Heart right ventricle (tissue), 16 donors: ENCODE results near the gene LRRN3. TPM values are rescaled to one million over a fixed set of nuclear protein-coding genes. Genes with fewer than 3 reads are reported as not detected.

ENCODE experiments used
- ATAC-seq, 8 donors: fragments of 200-7000 bp; cut with Tn5 transposase; one replicate each; pipeline ENCODE4 v1.9.1; 2020; ENCODE audit warnings: mild to moderate bottlenecking in 8 of 8, moderate library complexity in 8 of 8, moderate number of reproducible peaks in 1 of 8
- DNase-seq, 2 donors: peaks; one replicate each; pipeline ENCODE4 v3.0.0-alpha.2; 2020
- H3K27ac ChIP-seq, 10 donors: fragments of 200-600 bp; sonication (generic) in 2 of 10; one replicate each; pipeline versions ENCODE4 v1.5.0 to v1.8.0; 2020 to 2022; ENCODE audit warnings: mild to moderate bottlenecking in 3 of 10
- H3K27me3 ChIP-seq, 7 donors: fragments of 200-600 bp; one replicate each; pipeline ENCODE4 v1.8.0; 2021 to 2022; ENCODE audit warnings: mild to moderate bottlenecking in 2 of 7
- H3K36me3 ChIP-seq, 9 donors: fragments of 200-600 bp; sonication (generic) in 1 of 9; one replicate each; pipeline versions ENCODE4 v1.5.0 to v1.8.0; 2020 to 2022; ENCODE audit warnings: mild to moderate bottlenecking in 2 of 9
- H3K4me1 ChIP-seq, 9 donors: fragments of 200-600 bp; sonication (generic) in 1 of 9; one replicate each; pipeline versions ENCODE4 v1.5.0 to v1.8.0; 2020 to 2022; ENCODE audit warnings: mild to moderate bottlenecking in 4 of 9
- H3K4me3 ChIP-seq, 10 donors: fragments of 200-600 bp; sonication (generic) in 2 of 10; one replicate each; pipeline versions ENCODE4 v1.5.0 to v1.8.0; 2020 to 2022; ENCODE audit warnings: mild to moderate bottlenecking in 7 of 10, moderate library complexity in 2 of 10
- H3K9me3 ChIP-seq, 11 donors: fragments of 200-600 bp in 10 of 11; sonication (generic) in 2 of 11; one replicate each; pipeline versions ENCODE4 v1.5.0 to v1.8.0; 2013 to 2022; ENCODE audit warnings: mild to moderate bottlenecking in 2 of 11, control low read depth in 1 of 11, moderate library complexity in 1 of 11
- WGBS, 2 donors: extraction: QIAGEN DNeasy Blood & Tissue Kit; methylation state at CpG; one replicate each; pipeline ENCODE4 v1.1.7; 2013; ENCODE audit warnings: inconsistent platforms in 1 of 2; 5-methylcytosine and 5-hydroxymethylcytosine counted together
- intact Hi-C, 10 donors: fragments of 100-400 bp; cut with DNase I; formaldehyde crosslinking; loops; one replicate each; pipeline versions ENCODE4 v1.11.1 to v1.14.2; 2022
- polyA plus RNA-seq, 2 donors: library from polyadenylated mRNA; stranded (reverse); fragments of 200-250 nt; gene quantifications; one replicate each; pipeline ENCODE4 v1.2.3, GENCODE V29; 2013
- total RNA-seq, 10 donors: library from RNA; stranded (reverse); fragmentation: NEBNext Ultra II Directional in 3 of 10; extraction: Animal tissue kit (Norgen Biotek cat#: 25700) in 3 of 10; gene quantifications; one replicate each; pipeline versions ENCODE4 v1.2.1 to v1.2.4, GENCODE V29; 2021 to 2023
- TF ChIP-seq, protein P1 (sequence below), 9 donors: fragments of 200-600 bp; sonication (generic) in 2 of 9; IDR thresholded peaks; one replicate each; pipeline versions ENCODE4 v1.5.0 to v1.8.0; 2021 to 2022; ENCODE audit warnings: antibody characterized with exemption in 9 of 9, mild to moderate bottlenecking in 5 of 9, moderate library complexity in 1 of 9
- donor health status: Arrhythmogenic right ventricular cardiomyopathy.
- donor health status: ischemic (EF 13 %, LVEDD 7.1; RV severe dilation, severe dysfunction).
- donor health status: healthy with polysubstance abuse.
- donor health status: DM: no; HTN: yes; CAD: no.
- donor health status: DM: no; HTN: no; CAD: no.
- donor health status: ischemic (EF 25% LVEDD 6.9; RV normal size, moderate dysfunction).
- donor health status: ischemic (EF 25% LVEDD 5.7; RV mildly dilated, moderate dysfunction).
- donor health status: healthy.
- donor health status: DM: yes; HTN: yes; CAD: no.
- donor health status: Ischemic cardiomyopathy.
- donor health status: ischemic (EF 35%, LVEDD 5.7; RV mildly dilated, moderate dysfunction).
- donor health status: nonischemic (EF 11% LVEDD 7.7; RV severe dilation, severe dysfunction).
- donor health status: DM: yes; HTN: yes; CAD: no.
- donor health status: PGD.
- donor health status: ischemic (EF 29% LVEDD 5.4; RV normal size, mild dysfunction).
- donor health status: nonischemic (EF 23%, LVEDD 6.1; RV moderate dilation, normal function).

LRRN3 gene
- total and polyA plus RNA-seq, 12 donors = 0.30 to 16.4 (median 1.8) TPM

DNA sequence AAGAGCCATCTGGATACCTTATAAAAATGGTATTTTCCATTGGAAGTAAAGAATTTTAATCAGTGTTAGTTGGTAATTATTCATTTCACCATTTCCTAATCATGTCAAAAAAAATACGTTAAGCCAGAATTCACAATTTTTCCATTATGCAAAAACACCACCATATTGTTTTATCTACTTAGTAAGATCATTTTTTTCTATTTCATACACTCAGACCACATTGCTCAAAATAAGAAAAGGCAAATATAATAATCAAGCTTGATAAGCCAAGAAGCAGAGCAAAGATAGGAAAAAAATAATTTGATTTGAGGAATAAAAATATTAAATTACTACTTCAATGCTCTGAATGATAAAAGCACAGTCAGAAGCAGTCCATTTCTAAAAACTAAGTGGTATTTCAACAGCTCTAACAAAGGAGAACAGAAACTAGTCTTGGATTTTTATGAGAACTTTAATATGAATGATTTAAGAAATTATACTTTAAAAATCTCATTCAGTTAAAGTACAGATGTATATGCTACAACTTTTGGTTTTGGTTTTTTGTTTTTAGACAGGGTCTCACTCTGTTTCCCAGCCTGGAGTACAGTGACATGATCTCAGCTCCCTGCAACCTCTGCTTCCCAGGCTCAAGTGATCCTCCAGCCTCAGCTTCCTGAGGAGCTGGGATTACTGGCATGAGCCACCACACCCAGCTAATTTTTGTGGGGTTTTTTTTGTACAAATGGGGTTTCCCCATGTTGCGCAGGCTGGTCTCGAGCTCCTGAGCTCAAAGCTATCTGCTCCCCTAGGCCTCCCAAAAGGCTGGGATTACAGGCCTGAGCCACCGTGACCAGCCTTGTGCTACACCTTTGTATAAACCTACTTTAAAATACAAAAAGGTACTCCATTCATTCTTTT is 46.6 kb downstream of the LRRN3 start:
- Histone ChIP-seq H3K9me3 (no peaks in the 10 kb centered on the region), H3K27ac (peak overlapping the region in 6 of 10 donors; percentile 5 to 66 (median 34)), H3K4me3 (no peak overlapping the region), H3K27me3 (no peaks in the 10 kb centered on the region), H3K36me3 (no peaks in the 10 kb centered on the region), H3K4me1 (peaks cover 0 to 25% (median 17%) of the 10 kb centered on the region in 9 donors)
- TF ChIP-seq, protein P1, sequence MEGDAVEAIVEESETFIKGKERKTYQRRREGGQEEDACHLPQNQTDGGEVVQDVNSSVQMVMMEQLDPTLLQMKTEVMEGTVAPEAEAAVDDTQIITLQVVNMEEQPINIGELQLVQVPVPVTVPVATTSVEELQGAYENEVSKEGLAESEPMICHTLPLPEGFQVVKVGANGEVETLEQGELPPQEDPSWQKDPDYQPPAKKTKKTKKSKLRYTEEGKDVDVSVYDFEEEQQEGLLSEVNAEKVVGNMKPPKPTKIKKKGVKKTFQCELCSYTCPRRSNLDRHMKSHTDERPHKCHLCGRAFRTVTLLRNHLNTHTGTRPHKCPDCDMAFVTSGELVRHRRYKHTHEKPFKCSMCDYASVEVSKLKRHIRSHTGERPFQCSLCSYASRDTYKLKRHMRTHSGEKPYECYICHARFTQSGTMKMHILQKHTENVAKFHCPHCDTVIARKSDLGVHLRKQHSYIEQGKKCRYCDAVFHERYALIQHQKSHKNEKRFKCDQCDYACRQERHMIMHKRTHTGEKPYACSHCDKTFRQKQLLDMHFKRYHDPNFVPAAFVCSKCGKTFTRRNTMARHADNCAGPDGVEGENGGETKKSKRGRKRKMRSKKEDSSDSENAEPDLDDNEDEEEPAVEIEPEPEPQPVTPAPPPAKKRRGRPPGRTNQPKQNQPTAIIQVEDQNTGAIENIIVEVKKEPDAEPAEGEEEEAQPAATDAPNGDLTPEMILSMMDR (IDR thresholded peaks at IDR 0.05) = no peak
- intact Hi-C loops = no loop called here
- ATAC-seq (peak in 3 of 8 donors; percentile 31 to 50 (median 33)), DNase-seq (no peak)
- 76 to 78% methylated on average over 4 of the region's 4 CpGs for WGBS, 2 donors

DNA sequence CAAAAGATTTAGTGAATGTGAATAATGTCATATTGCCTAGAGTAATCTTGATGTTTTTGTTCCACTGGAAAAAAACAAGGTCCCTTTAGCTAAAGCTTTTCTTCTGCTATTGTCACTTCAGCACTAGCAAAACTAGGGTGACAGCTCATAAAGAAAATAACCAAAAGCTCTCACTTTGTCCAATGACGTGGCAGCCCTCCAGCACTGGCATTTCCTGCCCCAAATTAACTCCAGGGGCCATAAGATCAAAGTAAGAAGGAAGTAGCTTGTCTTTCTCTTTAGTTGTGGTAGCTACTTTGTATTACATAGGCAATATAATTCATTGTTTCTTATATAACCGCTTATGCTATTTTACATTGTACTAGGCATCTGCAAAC is 47.3 kb downstream of the LRRN3 start:
- Histone ChIP-seq H3K27me3 (no peaks in the 10 kb centered on the region), H3K4me1 (peaks cover 0 to 25% (median 17%) of the 10 kb centered on the region in 9 donors), H3K27ac (peak overlapping the region in 6 of 10 donors; percentile 5 to 66 (median 34)), H3K9me3 (no peaks in the 10 kb centered on the region), H3K4me3 (no peak overlapping the region), H3K36me3 (no peaks in the 10 kb centered on the region)
- TF ChIP-seq, protein P1 (IDR thresholded peaks at IDR 0.05) = no peak
- intact Hi-C loops = no loop called here
- ATAC-seq (peak in 5 of 8 donors; percentile 42 to 64 (median 48)), DNase-seq (peak; percentile 29 to 47)
- WGBS, 2 donors = 45 to 59% methylated on average over 2 of the region's 2 CpGs

- Histone ChIP-seq H3K27ac (peak overlapping the region in 5 of 10 donors; percentile 5 to 61 (median 31)), H3K4me1 (peaks cover 0 to 25% (median 17%) of the 10 kb centered on the region in 9 donors), H3K9me3 (no peaks in the 10 kb centered on the region), H3K27me3 (no peaks in the 10 kb centered on the region), H3K4me3 (no peak overlapping the region), H3K36me3 (no peaks in the 10 kb centered on the region)
- no peak for DNase-seq
- intact Hi-C loops = no loop called here
- TF ChIP-seq, protein P1 (IDR thresholded peaks at IDR 0.05) = no peak
- no peak for ATAC-seq
Observed at GRCh38 chr7:111138586-111138985, 47.7 kb downstream of the LRRN3 start.

DNA sequence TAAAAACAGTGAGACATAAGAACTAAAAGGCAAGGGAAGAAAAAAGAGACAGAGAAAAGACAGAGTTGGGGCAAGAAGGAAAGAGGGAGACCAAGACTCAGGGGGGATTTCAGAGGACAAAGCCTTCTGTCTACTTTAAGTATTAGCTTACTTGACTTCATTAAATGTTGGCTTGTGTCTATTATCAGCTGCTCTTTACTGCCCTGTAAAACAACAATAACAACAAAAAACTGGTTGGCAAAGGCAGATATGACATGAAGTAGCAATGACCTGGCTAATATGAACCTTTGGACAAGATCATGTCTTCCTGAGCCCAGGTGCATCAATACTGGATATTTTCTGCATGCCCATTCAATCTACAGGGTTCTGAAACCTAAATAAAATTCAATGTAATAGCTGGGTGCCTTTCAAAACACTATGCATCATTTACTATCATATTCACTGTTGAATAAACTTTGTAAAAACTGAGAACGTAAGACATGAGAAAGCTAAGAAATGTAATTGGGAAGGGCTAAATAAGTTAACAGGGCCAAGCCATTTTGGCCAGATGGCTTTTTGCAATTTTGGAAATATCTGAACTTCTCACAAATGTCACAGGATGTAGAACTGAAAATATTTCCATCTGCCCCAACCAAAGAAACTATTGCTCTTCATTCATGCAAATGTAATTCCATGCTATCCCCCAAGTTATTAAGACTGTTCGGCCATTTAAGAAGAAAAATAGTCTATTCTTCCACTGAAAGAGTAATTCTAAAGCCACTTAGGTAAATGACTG is 49.4 kb downstream of the LRRN3 start:
- DNase-seq (no peak), ATAC-seq (no peak)
- intact Hi-C loops = loop anchor here in 1 of 10 donors (10.0 kb wide), 1 partner anchor 1645 kb away; no protein-coding TSS in a partner anchor
- Histone ChIP-seq H3K4me3 (no peak overlapping the region), H3K27me3 (no peaks in the 10 kb centered on the region), H3K27ac (peak overlapping the region in 3 of 10 donors; percentile 18 to 41 (median 32)), H3K4me1 (peaks cover 0 to 25% (median 17%) of the 10 kb centered on the region in 9 donors), H3K9me3 (no peaks in the 10 kb centered on the region), H3K36me3 (no peaks in the 10 kb centered on the region)
- WGBS, 2 donors = 86 to 88% methylated on average over 2 of the region's 2 CpGs
- TF ChIP-seq, protein P1 (IDR thresholded peaks at IDR 0.05) = no peak
